Hematopoietic multipotent progenitor cell treated with erythropoietin and hydrocortisone succinate and interleukin-3 and kit ligand, for 17 days (in vitro differentiated cells): Measurements from ENCODE around the gene STARD10.
"Not testable (repeated sequence)": the region's sequence is repeated elsewhere in the genome, so short reads cannot be mapped to it uniquely, and the experiment has no call there.

ENCODE experiments used
- DNase-seq: peaks from one replicate; pipeline ENCODE4 v3.0.0-alpha.2; 2015; ENCODE audit warnings: low spot score

Gene STARD10

DNA sequence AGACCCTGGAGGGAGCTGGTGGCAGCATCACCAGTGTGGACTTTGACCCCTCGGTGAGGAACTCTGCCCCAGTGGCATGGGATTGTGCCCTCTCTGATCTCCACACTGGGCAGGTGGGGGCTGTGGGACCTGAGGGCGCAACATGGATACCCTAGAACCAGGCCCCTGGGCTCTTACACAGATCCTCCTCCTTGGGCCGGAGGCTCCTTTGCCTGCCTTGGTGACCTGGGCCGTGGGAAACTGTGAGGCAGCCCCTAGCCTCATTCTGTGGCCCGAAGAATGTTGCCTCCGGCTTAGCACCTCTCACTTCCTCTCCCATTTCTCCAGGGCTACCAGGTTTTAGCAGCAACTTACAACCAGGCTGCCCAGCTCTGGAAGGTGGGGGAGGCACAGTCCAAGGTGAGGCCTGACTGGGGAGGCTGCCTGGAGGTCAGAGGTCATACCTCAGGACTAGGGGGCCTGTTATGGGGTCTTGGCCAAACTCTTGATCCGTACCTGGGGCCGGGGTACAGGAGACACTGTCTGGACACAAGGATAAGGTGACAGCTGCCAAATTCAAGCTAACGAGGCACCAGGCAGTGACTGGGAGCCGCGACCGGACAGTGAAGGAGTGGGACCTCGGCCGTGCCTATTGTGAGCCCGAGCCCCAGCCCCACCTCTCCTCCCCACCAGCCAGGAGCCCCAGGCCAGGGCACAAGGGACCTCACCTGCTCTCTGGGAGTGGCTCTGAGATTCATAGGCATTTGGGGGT is 32.5 kb upstream of the STARD10 start:
- DNase-seq, result no peak

DNA sequence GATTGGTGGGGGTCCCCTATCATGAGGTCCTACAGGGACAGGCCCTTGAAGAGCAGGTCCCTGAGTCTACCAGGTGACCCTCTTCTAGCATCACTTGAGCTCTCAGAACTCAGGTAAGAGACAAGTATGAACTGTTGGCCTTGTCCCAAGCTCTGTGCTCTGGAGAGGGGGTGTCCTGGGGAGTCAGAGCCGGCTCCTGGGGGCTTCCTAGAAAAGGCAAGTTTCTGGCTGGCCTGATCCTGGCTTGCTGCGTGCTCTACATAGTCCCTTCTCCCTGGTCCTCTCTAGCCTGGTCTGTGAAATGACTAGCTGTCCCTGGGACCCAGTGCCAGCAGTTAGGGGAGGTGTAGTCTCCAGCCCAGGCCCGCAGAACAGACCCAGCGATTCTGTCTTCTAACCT is 31.8 kb upstream of the STARD10 start:
- DNase-seq, result no peak

DNA sequence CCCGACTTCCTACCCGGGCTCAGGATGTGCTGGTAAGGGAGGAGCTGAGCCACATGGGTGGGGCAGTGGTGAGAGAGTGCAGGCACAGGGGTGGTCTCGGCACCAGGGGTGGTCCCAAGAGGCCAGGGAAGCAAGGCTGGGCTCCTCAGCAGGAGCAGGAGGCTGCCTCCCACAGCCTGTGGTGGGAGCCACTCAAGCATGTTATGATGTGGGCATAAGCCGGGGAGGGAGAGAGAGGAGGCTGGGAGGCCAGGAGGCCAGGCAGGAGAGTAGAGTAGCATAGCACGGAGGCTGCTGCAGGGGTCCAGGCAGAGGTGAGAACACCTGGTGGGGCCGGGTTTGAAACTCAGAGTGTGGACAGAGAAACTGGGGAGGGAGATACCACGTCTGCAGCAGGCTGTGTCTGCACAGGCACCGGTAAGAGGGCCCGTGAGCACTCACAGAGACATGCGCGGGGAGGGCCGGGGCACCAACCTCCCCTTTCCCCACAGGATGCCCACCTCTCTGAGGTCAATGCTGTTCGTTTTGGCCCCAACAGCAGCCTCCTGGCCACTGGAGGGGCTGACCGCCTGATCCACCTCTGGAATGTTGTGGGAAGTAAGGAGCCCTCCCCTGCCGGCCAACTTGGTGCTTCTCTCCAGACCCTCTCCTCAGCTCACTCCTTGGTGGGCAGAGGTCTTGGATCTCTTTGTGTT is 31.1 kb upstream of the STARD10 start:
- no peak for DNase-seq

DNA sequence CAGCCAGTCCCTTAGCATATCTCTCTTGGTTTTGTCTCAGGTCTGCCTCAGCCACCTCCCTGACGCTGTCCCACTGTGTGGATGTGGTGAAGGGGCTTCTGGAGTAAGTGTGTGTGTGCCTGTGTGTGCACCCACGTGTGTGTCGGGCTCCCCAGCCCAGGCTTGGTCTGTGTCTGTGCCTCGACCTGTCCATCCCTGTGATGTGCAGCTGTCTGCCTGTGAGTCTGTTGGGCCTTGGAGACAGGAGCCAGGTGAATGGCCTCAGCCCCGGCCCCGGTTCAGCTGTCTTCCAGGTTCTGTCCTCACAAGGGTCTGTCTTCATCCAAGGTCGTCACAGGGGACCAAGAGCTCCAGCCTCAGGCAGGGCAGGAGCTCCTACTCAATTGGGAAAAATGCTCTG is 30.2 kb upstream of the STARD10 start:
- DNase-seq, result no peak

DNA sequence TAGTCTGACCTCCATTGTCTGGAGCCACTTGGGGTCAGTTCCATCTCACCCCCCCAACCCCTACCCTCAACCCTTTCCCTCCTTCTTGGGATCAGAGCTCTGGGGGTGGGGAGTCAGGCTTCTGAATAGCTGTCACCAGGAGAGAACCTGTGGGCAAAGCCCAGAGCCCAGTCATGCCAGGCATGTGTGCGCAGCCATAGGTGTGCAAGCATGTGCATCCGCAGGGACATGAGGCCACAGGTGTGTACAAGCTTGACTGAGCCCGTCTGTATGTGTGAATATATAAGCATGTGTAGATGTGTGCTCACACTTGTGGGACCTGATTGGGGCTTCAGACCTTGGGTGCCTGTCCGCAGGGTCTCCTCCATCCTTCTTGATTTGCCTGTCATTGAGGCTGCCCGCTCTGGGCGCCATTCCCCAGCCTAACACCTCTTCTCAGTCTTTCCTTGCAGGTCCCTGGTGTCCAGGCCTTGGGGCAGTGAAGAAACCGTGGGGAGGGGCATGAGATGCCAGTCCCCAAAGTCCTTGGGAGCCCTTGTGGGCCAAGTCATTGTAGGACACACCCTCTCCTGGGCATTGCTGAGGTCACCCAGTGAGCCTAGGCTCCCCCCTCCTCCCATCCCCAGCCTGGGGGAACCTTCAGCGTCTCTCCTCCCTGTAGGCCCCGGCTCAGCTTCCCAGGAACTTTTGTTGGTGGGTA is 29.4 kb upstream of the STARD10 start:
- no peak for DNase-seq

DNA sequence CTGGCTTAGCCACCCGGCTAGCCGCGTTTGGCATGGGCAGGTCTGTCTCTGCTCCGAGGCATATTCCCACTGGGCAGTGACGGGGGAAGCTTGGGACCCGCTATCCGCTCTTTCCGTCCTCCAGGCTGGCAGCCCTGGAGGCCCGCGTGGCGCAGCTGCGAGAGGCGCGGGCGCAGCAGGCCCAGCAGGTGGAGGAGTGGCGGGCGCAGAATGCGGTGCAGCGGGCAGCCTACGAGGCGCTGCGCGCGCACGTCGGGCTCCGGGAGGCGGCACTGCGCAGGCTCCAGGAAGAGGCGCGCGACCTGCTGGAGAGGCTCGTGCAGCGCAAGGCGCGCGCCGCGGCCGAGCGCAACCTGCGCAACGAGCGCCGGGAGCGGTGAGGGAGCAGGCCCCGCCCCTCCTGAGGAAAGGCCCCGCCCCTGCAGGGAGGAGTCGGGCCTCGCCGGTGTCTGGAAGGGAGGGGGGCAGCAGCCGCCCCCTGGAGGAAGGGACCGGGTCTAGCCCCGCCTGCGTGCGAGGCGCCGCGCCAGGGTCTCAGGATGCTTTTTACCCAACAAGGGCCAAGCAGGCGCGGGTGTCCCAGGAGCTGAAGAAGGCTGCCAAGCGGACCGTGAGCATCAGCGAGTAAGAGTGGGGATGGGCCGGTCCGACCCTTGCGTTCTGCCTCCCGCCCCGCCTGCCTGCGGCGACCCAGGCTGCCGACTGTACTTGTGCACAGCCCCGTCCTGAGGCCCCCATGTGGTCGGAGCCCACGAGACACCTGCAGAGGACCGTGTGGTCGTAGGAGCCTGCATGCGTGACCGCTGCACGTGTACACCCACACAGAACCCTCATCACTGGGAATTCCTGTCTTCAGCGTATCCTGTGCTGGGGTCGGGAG is 28.3 kb upstream of the STARD10 start:
- peak; percentile 74 for DNase-seq

DNA sequence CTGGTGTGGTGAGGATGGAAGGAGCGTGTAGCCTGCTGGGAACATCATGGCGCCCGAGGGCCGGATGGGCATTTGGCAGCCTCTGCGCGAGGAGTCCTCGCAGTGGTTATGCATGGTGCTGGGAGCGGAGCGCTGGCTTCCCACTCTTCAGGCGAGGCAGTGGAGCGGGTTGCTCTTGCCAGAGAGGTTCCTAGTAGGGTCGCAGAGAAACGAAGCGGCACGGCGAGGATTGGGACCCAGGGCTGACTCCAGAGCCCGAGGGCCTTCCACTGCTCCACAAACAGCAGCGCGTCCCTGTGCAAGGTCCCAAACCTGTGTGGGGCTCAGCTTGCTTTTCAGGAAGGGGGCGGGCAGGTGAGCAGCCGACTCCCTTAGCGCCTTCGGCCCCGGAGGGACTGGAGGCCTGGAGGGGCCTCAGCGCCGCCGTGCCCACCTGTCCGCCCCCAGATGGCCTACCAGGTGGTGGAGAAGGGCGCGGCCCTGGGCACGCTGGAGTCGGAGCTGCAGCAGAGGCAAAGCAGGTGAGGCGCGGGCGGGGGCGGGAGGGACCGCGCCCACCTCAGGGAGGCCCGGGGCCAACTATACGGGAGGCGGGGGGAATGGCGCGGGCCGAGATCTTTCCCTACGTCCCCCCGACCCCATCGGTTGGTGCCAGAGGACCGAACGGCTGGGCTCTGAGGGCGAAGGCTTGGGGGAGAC is 27.5 kb upstream of the STARD10 start:
- no peak for DNase-seq

DNA sequence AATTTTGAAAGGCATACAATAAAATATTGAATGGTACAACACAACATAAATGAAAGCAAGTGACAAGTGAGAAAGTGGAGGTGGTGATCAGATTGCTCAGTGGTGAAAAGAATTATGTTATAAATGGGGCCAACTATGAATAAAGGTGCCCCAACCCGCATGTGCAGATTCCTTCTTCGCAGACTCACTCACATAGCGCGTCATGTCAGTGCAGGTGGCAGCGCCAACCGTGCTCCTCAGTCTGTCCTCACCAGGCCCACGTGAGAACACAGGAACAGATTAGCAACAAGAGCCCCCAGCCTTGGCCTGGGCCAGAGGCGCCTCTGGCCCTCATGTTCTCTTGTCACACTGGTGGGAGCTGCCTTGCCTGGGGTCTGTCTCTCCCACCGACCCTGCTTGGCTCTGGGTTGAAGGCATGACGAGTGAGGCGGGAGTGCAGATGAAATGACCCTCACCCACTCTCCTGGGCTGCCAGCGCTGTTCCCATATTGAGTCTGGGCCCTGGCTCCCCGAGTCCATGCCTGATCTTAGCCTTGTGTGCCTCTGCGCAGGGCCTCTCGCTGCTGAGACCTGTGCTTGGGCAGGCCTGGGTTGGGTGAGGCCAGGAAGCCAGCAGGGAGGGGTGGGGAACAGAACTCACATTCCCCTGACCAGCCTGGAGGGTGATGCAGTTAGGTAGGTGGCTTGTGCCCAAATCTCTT is 26.7 kb upstream of the STARD10 start:
- no peak for DNase-seq

DNA sequence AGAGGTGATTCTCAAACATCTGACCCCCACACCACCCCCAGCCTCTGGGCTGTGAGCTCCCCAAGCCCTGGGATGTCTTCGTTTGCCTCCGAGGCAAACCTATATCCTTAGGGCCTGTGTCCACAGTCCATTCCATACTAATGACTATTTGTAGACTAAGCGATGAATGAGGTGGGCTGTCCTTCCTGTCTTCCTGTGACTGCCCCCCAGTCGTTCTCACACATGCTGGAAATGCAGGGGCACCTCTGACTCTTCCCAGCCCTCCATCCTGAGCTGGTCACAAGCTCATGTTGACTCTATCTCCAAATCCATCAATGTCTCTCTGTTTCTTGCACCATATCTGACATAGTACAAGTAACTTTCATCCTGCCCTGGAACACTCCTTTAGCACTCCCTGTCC is 25.1 kb upstream of the STARD10 start:
- no peak for DNase-seq

DNA sequence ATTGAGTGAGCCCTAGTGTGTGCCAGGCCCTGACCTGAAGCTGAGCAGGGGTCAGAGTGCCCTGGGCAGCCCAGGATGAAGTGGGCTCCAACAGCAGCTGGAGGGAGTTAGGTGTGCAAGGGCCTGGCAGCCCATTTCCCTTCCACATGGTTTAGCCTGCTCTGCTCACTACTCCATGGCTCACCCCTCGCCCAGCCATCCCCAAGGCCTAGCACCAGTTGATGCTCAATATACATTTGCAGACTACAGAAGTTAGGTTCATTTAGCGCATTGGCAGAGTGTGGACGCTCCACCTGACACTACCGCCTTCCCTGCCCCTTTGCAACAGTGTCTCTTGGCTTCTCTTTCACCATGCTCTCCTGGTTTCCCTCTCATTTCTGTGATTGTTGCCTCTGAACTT is 24.1 kb upstream of the STARD10 start:
- no peak for DNase-seq

DNA sequence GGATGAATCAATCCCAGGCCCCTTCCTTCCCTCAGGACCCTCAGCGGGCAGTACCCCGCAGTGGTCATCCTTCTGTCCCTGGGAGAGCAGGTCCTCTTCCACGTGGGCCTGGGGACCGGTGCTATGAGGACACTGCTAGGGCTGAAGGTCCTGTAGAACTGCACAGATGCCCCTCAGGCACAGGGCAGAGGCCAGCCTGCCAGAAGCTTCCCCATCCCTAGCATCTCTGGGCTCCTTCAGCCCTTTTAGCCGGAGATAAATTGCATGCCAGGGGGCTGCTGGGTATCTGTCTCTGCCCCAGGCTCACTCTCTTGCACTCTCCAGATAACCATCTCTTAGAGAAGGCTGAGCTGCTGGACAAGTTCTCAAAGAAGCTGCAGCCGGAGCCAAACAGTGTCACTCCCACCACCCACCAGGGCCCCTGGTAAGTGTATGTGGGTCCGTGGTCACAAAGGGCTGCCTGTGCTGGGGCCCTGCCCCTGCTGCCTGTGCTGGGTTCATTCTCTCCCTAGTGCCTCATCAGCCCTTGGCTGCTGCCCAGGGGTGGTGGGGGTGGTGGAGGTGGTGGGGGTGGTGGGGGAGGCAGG is 22.6 kb upstream of the STARD10 start:
- DNase-seq, result no peak

DNA sequence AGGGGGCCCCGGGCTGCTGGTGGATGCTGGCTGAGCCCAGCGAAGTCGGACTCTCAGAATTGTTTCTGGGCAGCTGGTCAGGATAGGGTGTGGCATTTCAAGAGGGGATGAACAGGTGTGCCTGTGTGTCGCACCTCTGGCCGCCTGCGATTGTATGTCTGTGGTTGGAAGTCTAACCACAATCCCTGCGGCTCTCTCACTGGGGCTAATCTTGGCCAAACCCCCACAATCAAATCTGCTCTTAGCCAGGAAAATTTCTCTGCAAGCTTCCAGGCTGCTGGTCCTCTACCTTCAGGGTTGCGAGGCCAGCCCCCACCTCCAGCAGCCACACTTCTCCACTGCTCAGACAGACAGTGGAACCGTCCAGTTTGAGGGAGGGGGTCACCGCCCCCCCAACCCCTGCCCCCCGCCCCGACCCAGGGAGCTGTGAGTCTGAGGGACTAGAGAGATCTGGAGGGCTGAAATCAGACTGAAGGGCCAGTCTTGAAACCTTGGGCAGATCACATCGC is 21.3 kb upstream of the STARD10 start:
- DNase-seq, result no peak

DNA sequence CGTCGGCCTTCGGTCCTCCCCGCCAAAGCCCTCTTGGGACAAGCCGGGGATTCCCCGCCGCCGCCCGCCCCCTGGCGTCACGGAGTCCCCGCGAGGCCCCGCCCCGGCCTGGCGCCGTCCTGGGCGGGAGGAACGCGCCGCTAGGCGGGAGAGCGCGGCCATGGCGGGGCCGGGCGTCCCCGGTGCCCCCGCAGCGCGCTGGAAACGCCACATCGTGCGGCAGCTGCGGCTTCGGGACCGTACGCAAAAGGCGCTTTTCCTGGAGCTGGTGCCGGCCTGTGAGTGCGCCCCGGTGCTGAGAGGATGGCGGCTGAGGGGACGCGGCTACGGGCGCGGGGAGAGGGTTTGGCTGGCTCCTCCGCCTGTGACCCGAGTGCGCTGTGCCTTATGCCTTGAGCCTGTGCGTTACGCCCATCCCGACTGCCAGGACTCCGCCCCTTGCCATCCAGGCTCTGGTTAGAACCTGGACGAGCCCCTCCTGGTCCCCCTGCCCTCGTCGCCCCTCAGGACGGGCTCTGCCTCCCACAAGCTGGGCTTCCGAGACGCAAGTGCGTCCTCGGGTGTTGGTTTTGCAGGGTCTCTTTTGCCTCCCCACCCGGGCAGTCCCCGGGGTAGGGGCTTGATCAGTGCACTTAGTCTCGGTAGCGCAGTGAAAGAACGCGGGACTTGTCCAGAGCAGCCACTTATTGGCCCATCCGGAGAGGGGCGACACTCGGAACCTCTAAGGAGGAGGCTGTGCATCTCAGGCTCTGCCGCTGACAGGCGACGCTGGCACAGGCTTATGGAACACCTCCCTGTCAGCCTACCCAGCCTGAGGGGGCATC is 20.7 kb upstream of the STARD10 start, which contains the start of gene ATG16L2:
TSS of gene ATG16L2 (plus strand) at position 126 of the 824 bp plus-strand sequence. CDS start at position 161, 35 bp downstream.
- peak; percentile 90 for DNase-seq

DNA sequence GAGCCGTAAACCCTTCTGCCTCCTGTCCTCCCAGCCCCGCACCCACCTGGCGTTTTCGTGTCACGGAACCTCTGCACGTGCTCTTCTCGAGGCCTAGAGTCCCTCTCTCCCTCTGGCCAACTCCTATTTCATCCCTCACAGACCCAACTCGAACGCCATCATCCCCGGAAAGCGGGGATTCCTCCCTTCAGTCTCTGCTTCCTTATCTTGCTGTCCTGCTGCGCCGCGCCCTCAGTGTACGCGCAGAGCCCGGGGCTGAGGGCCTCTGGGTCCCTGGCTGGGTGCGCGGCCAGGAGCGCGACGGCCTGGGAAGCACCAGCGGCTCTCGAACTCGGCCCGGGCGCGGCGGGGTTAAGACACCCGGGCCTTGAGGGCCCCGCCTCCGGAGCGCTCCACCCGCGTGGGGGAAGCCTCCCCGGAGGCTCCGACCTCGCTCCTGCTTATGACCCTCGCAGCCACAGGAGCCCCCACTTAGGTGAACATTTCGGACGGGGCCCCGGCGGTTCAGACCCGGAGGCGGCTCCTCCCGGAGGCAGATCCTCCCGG is 20.0 kb upstream of the STARD10 start:
- peak; percentile 89 for DNase-seq

DNA sequence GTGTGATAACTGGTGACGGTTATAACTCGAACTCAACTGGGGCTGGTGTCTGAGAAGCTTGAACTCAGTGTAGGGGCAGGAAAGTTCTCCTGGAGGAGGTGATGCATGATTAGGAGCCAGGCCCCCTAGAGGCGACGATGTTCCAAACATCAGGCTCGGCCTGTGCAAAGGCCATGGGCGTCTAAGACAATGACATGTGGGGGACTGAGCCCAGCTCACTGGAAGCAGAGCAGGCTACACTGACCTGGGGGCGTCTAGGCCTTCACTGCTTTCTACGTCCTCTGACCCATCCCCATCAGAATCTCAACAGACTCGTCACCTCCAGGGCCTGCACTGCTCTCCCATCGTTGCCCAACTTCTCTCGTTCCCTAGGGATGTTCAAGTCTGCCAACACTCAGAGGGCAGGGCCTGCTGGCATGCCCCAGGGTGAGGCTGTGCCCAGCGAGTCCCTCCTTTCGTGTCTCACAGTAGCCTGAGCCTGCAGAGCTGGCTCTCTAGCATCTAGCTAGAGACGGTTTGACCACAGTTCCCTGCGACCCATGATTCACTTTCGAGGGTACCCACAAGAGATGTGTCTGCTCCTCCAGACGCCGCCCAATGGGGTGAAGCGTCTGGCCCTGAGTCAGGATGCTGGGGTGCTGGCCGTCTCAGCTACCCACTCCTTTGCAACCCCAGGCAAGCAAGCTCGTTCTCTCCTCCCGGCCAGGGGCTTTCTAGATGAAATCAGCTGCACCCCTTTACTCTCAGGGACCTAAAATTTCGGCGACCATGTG is 19.3 kb upstream of the STARD10 start:
- DNase-seq, result peak; percentile 72

DNA sequence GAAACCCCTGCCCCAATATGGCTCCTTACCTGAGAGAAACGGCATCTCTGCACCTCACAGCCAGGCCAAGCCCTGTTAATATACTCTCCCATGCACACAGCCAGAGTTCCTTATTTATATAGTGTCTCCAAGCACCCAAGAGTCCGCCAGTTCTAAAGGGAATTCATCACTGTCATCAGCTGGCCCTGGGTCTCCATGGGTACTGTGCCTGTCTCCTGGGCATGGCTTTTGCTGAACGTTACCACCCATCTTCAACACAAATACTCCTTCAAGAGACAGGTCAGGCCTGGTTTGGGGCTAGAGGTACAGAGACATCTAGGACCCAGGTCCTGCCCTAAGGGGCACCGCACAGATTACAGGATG is 18.7 kb upstream of the STARD10 start:
- DNase-seq, result no peak

DNA sequence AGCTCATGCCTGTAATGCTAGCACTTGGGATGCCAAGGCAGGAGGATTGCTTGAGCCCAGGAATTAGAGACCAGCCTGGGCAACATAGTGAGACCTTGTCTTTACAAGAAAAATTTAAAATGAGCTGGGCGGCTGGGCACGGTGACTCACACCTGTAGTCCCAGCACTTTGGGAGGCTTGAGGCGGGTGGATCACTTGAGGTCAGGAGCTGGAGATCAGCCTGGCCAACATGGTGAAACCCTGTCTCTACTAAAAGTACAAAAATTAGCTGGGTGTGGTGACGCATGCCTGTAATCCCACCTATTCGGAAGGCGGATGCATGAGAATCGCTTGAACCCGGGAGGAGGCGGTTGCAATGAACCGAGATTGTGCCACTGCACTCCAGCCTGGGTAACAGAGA is 17.8 kb upstream of the STARD10 start:
- not testable (repeated sequence) for DNase-seq

DNA sequence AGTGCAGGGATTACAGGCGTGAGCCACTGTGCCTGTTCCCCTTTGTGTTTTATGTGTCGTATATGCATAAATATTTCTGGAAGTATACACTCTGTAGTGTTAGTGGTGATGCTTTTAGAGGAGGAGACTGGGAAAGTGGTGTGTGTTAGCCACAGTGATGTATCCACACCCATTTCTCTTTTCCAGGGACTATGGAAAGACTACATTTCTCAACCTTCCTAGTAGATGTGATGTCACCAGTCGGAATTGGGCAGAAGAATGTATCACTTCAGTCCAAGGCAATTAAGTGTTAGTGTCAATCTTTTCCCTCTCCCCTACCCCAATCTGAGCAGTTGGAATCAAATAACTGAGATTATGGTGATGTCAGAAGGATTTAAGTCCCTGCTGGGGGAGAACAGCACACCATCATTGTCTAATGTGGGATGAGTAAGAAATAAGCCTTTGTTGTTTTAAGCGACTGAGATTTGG is 14.5 kb upstream of the STARD10 start:
- DNase-seq, result no peak
